GM12801 (cell line): ENCODE measurements around the gene VPS13D.

ENCODE experiments used
- TF ChIP-seq, protein P1 (sequence below): IDR thresholded peaks from one replicate; pipeline ENCODE4 v1.5.1; 2011; ENCODE audit warnings: control low read depth; ENCODE audit not compliant: insufficient read length; ENCODE audit errors: extremely low read depth

VPS13D gene

GRCh38 chr1:12229835-12230548, at the start of gene VPS13D:
VPS13D (plus strand) TSS chr1:12230030; CDS start chr1:12234267, 4,237 bp downstream.
- TF ChIP-seq, protein P1, sequence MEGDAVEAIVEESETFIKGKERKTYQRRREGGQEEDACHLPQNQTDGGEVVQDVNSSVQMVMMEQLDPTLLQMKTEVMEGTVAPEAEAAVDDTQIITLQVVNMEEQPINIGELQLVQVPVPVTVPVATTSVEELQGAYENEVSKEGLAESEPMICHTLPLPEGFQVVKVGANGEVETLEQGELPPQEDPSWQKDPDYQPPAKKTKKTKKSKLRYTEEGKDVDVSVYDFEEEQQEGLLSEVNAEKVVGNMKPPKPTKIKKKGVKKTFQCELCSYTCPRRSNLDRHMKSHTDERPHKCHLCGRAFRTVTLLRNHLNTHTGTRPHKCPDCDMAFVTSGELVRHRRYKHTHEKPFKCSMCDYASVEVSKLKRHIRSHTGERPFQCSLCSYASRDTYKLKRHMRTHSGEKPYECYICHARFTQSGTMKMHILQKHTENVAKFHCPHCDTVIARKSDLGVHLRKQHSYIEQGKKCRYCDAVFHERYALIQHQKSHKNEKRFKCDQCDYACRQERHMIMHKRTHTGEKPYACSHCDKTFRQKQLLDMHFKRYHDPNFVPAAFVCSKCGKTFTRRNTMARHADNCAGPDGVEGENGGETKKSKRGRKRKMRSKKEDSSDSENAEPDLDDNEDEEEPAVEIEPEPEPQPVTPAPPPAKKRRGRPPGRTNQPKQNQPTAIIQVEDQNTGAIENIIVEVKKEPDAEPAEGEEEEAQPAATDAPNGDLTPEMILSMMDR = no peak

GRCh38 chr1:12180315-12180714, 49.5 kb upstream of the VPS13D start:
- TF ChIP-seq, protein P1 = no peak

GRCh38 chr1:12180903-12181302, 48.9 kb upstream of the VPS13D start:
- TF ChIP-seq, protein P1 = no peak

GRCh38 chr1:12181568-12181967, 48.3 kb upstream of the VPS13D start:
- TF ChIP-seq, protein P1 = no peak

DNA sequence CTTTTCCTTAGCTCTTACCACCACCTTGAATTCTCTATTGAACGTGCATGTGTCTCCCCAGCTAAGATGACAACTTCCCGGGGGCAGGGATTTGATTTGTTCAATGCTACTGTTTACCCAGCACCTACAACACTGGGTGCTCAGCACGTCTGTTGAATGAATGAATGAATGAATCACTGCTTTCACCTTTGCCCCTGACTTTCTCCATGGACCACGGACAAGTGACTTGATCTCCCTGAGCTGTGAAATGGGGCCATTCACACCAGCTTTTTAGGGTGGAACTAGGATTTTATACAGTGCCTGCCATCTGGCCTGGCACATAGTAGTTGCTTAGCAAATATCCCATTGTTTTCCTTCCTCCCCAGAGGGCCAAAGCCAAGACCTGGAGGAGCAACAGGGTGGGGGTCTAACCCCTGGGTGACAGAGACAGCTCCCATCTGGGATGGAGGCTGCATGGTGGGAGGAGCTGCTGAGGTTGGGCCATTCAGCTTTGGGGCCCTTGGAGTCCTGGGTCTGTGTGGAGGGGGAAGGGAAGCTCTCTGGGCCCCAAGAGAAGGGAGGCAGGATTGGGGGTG, 47.3 kb upstream of the VPS13D start:
- TF ChIP-seq, protein P1 = no peak

- TF ChIP-seq, protein P1 = no peak
These were observed 46.6 kb upstream of the VPS13D start for GRCh38 chr1:12183095-12183794.

GRCh38 chr1:12184008-12184681, 45.7 kb upstream of the VPS13D start:
- TF ChIP-seq, protein P1 = no peak
